Prostate gland (tissue), 2 donors: ENCODE data around the gene C2CD4D.

Source experiments
- CTCF ChIP-seq, 4 experiments: fragments of 200-600 bp in 2 of 4; fragments of 450-650 bp in 2 of 4; sonication (generic) in 2 of 4; IDR thresholded peaks; 1 replicate in 3 of 4; 2 replicates in 1 of 4; pipeline ENCODE4 v1.5.1; 2016 to 2019; ENCODE audit warnings: antibody characterized with exemption in 4 of 4, mild to moderate bottlenecking in 2 of 4, moderate library complexity in 2 of 4
- POLR2A ChIP-seq: fragments of 450-650 bp; IDR thresholded peaks from one replicate; pipeline ENCODE4 v1.6.1; 2016; ENCODE audit warnings: antibody characterized with exemption, mild to moderate bottlenecking

DNA sequence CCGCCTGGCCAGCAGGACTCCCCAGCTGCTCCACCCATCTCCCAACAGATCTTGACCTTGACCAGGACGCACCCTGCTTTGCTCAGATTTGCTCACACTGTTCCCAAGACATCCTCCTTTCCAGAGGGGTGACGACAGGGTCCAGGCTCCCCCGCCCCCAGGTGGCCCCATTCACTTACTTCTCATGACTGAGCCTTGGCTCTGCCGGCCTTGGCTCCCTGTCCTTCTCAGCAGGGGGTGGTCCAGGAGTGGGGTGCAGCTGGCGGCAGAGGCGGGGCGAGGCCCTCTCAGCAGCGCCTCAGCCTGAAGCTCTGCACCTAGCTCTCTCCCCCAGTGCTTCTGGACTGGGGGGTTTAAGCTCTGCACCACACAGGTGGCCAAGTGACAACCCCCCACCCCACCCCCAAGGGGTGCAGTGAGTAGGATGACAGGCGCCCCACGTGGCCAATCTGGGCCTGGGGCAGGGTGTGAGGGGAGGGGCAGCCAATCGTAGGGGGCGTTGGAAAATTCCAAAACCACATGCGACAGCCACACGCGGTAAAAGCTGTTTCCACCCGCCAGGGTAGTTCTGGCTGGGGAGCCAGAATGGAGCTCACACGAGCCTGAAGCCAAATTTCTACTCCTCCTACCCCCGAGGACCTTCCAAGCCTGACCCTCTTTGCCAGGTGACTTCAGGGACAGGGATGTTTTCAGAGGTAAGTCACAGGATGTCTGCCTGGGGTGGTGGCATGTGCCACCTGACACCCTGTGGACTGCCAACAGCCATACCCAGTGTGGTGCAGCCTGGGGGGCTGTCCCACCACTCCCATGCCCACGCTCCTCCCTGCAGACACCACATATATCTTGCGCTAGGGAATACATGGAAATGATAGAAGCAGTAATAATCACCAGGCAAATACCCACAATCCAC, 13.6 kb downstream of the C2CD4D start:
- no peak for TF ChIP-seq POLR2A
- no peak for TF ChIP-seq CTCF (IDR thresholded peaks at IDR 0.05)
